HG03354 (cell line): ENCODE measurements around the gene SCGB1C2.
"Not testable (repeated sequence)": the region's sequence is repeated elsewhere in the genome, so short reads cannot be mapped to it uniquely, and the experiment has no call there.

Experiments
- ATAC-seq: cut with Tn5 transposase; IDR thresholded peaks from one replicate; pipeline ENCODE4 v1.9.1; 2021; ENCODE audit warnings: mild to moderate bottlenecking; ENCODE audit not compliant: unreplicated experiment, poor library complexity, severe bottlenecking

The SCGB1C2 gene

GRCh38 chr17:164303-165235 lies 27.2 kb downstream of the SCGB1C2 start:
- no peak for ATAC-seq

DNA sequence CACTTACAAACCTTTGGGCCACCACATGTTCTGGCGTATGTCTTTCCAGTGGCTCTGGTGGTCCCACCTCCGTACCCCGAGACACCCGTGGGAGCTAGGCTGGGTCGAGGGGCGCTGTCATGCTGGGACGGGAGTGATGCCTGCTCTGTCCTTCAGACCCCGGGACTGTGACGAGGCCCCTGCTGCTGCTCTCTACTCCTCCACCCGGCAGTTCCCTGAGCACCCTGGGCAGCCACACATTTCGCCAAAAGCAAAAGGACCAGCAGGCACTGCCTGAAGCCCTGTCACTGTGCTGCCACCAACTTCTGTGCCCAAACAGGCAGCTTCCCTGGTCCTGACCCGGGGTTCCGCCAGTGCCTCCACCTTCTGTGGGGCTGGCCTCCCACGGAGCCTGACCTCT lies 28.6 kb downstream of the SCGB1C2 start:
- no peak for ATAC-seq

DNA sequence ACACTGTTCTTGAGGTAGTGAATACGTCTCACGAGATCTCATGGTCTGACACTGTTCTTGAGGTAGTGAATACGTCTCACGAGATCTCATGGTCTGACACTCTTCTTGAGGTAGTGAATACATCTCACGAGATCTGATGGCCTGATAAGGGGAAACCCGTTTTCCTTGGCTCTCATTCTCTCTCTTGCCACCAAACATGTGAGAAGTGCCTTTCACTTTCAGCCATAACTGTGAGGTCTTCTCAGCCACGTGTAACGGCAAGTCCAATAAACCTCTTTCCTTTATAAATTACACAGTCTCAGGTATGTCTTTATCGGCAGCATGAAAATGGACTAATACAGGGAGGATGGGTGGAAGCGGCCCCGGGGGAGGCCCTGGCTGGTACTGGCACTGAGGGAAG lies 31.2 kb downstream of the SCGB1C2 start:
- ATAC-seq, result not testable (repeated sequence)

DNA sequence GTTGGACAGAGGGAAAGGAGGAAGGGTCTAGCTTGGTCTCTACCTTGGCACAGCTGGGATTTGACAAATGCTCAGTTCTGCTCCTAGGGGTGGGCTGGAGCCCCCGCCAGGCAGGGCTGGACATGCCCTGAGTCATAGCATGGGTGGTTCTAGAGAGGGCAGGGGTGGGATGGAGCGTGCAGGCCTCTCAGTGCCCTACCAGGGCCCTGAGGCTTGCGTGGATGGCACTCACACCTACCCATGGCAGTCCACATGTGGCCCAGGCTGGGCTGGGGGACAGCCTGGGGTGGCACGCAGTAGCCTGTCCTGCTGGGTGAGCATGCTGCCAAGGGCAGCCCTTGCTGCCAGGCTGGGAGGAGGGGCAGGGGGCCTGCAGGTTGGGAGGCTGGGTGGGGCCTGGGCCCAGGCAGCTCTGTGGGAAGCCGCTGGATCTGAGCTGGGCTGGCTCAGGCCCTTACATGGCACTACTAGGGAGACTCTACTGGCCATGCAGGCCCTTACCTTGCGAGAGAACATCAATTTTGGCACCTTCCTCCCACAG lies 32.8 kb downstream of the SCGB1C2 start:
- ATAC-seq, result no peak

DNA sequence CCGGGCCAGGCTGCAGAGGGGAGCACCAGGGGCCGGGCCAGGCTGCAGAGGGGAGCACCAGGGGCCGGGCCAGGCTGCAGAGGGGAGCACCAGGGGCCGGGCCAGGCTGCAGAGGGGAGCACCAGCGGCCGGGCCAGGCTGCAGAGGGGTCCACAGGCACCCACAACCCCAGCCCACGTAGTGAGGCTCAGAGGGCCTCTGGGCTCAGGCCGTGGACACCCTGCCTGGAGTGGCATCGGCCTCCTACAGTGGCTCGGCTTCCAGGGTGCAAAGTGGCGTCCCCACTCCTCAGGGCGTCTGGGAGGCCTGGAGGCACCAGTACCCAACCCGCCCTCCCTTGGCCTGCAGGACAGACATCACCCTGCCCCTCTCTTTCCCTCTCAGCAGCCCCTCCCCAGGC lies 34.5 kb downstream of the SCGB1C2 start:
- ATAC-seq, result no peak

DNA sequence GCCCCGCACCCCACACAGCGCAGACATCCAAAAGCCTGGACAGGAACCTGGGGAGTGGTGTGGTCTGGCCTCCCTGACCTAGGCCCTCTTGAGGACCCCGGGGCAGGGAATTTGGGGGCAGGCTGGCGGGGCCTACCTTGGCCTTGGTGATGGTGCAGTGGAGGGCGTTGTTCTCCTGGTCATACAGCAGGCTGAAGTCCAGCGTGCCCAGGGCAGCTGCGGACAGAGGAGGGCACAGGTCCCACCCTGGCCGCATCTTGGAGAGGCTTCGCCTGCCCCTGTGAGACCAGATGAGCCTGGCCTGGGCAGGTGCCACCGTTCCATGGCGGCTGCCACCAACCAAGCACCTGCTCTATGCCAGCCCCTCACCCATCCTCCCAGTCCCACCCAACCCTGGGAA lies 35.0 kb downstream of the SCGB1C2 start:
- ATAC-seq, result no peak

GRCh38 chr17:173166-173911 lies 36.0 kb downstream of the SCGB1C2 start:
- no peak for ATAC-seq

DNA sequence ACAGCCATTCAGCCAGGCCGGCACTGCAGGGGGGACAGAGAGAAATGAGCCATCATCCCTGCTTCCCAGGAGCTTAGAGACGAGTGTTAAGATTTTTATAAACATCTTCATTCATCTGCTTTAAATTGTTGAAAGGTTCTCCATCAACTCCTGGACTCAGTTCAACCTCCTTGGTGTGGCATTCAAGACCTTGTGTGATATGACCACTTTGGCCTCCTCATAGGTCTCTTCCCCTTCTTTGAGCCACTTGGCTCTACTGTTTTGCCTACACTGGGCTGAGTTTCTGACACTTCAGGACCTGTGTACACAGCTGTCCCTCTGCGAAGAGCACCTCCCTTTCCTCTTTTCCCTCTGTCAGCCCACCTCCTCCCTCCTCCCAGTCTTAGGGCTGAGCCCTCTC lies 39.8 kb downstream of the SCGB1C2 start:
- ATAC-seq, result no peak

DNA sequence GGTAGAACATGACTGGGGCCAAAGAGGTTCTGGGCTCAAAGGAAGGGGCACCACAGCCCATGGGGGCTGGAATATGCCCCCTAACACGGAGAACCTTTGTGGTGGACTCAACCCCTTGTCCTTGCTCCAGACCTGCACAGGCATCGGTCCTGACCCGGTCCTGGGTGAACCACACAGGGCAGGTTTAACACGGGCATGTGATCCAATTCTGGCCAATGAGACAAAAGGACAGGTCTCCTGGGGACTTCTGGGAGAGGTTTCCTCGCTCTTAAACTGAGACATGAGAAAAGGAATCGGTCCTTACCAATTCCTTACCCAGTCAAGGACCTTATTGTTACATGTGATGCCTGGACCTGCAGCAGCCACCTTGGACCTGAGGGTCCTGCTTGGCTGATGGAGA lies 40.4 kb downstream of the SCGB1C2 start:
- ATAC-seq, result no peak

GRCh38 chr17:178292-179065 lies 41.1 kb downstream of the SCGB1C2 start:
- no peak for ATAC-seq

DNA sequence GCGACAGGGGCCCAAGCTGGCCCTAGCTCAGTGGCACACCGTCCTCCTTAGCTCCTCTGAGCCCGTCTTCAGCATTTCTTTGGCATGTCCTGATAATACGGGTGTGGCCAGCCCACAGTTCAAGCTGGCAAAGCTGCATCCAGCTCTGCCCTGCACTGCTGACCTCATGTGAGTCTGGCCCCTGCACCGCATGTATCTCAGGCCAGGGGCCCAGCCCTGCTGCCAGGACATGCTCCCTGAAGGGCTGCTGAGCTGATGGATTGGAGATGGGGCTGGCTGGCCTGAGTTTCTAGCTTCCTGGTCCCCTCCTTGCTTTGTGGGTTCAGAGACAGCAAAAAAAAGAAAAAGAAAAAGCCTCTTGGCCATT lies 41.7 kb downstream of the SCGB1C2 start:
- ATAC-seq, result no peak

DNA sequence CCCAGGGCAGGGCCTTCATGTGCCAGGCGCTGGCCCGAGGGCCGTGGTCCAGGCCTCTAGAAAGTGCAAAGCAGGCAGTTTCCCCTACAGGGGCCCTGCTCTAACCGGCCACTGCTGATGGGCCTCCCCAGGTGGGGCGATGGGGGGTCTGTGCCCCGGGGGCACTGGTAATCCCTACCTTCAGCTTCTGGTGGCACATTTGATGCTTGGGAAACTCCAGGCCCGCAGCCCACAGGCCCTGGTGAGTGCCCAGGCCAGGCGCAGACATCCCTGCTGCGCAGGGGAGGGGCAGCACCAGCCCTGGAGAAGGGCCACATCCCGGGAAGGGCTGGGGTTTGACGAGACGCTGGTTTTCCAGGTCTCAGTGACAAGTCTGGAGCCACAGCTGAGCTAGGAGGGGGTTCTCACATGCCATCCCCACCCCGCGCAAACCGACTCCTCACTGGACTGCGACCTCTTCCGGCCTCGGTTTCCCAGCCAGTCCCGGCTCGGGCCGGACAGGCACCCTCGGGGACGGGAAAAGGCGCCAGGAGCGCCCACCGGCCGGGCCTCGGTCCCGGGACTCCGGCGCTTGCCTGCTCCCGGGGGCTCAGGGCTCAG lies 42.5 kb downstream of the SCGB1C2 start:
- no peak for ATAC-seq

DNA sequence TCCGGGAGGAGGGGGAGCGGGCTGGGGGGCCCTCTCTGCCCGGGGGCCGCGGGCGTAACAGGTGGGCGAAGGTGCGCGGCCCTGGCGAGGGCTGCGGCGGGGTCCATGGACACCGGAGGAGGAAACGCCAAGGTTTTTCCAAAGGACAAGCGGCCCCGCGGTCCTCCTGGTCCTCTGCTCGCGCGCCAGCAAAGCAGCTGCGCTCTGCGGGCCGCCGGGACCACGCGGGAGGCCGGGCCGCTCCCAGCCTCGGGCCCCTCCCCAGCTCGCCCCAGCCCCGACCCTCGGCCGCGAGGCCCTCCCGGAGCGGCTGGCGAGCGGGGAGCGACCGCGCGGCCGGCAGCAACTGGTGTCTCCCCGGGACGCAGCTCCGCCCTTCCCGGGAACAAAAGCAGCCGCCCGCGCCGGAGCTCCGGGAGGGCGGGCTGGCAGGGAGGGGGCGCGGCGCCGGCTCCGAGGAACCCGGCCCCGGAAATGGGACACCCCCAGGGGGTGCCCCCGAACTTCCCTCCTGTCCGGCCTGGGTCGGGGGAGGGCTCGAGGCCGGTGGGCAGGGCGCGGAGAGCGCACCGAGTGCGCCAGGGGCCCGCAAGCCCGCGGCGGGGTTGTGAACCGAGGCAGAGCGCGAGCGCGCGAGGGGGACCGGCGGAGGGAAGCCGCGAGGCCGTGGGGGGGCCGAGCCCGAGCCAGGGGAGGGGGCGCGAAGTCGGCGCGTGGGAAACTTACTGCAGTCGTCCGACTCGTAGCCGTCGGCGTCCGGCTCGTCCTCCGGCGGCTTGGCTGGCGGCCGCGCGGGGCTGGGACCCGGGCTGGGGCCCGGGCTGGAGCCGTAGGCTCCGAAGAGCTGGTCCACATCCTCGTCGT lies 43.2 kb downstream of the SCGB1C2 start:
- ATAC-seq, result no peak

DNA sequence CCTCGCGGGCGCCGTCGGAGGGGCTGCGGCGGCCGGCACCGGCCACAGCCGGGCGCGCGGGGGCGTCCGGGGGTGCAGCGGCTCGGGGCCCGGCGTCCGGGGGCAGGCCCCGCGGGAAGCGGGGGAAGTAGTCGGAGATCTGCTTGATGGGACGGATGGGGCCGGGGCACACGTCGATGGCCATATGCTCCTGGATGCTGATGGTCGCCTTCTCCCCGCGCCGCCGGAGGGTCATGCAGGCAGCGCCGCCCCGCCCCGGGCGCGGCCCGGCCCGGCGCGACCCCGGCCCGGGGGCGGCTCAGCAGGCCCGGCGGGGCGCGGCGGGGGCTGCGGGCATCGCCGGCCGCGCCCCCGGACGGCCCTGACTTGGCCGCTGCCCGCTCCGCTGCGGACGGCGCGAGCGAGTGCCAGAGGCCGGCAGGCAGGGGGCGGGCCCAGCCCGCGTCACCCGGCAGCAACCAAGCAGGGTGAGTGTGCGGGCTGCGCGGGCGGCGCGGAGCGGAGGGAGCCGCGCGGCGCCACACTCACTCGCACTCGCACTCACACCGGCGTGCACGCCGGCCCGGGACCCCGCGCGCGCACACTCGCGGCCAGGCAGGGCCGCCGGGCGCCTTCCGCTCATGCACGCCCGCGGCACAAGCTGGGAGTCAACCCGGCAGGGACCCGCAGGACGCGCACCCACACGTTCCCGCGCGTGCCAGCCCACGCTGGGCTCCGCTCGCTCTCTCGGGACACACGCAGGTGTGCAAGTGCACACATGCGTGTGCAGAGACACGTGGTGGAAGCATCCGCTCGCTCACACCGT lies 44.1 kb downstream of the SCGB1C2 start, which contains the start of gene DOC2B:
DOC2B (minus strand) TSS at position 406 of the 805 bp plus-strand sequence; CDS start at position 235, 171 bp downstream.
- ATAC-seq, result no peak

GRCh38 chr17:182050-182751 lies 44.8 kb downstream of the SCGB1C2 start:
- no peak for ATAC-seq

DNA sequence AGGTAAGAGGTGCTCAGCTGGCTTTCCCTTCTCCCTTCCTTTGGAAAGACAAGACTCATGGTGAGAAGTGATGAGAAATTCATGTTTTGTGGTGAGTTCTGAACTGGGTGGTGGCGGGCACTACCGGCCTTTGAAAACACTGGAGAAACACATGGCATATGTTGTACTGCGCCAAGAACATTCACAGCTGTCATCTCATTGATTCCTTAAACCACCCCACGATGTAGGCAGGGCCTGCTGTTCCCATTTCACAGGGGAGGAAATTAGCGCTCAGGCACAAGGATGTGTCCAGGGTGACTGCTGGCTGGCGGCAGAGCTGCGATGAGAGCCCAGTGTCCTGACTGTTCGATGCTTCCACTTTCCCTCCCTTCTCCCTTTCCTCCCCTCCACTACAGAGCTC lies 45.7 kb downstream of the SCGB1C2 start:
- no peak for ATAC-seq

- ATAC-seq, result no peak
These were observed 48.2 kb downstream of the SCGB1C2 start for GRCh38 chr17:185445-186138.
